Measurements from ENCODE around the gene NOL3. TPM values are rescaled to one million over a fixed set of nuclear protein-coding genes. Genes with fewer than 3 reads are reported as not detected.
"Not testable (repeated sequence)": the region's sequence is repeated elsewhere in the genome, so short reads cannot be mapped to it uniquely, and the experiment has no call there.

The NOL3 gene
- 1 to 10 TPM; 2.1 to 2.3 TPM for total RNA-seq
- 0.91 TPM for polyA plus RNA-seq

- ChIA-PET CTCF (interaction anchor here (1.4 to 12.7 kb wide), 7 partner anchors 7 to 51 kb away, joined by 3 to 80 read pairs (median 9); partner anchors contain the start of genes B3GNT9, FBXL8 and TRADD), POLR2A (interaction anchor here (0.8 to 1.3 kb wide), 4 partner anchors 10 to 17 kb away, joined by 3 to 5 read pairs (median 3); no protein-coding TSS in a partner anchor)
- Histone ChIP-seq H3K4me3 (ENCODE audit: low read length) (peak within 1 kb of the TSS; percentile 37), H3K4me1 (ENCODE audit: insufficient read depth, low read length) (peaks cover 31% of the 10 kb centered on the region), H3K27ac (ENCODE audit: low read depth, low read length) (peak within 1 kb of the TSS; percentile 57), H3K36me3 (ENCODE audit: insufficient read depth, low read length) (no peaks in the 10 kb centered on the region), H3K9me3 (ENCODE audit: low read length) (no peaks in the 10 kb centered on the region), H3K27me3 (ENCODE audit: insufficient read depth, low read length, poor library complexity, severe bottlenecking) (peaks cover 54% of the 10 kb centered on the region)
- Mint-ChIP-seq H3K36me3 (no peaks in the 10 kb centered on the region), H3K27ac (peak within 1 kb of the TSS in 2 of 8 donors; percentile 23 to 89), H3K4me3 (peak within 1 kb of the TSS; percentile 28 to 83 (median 70)), H3K9me3 (peaks cover 0 to 2% (median 0%) of the 10 kb centered on the region in 5 donors), H3K4me1 (peaks cover 32 to 60% (median 33%) of the 10 kb centered on the region in 3 donors), H3K27me3 (peaks cover 36 to 47% of the 10 kb centered on the region in 2 donors)
- DNase-seq, result peak in 1 of 5 donors; percentile 46
These were observed at the start of gene NOL3 for GRCh38 chr16:67170168-67170948. NOL3 (plus strand) TSS chr16:67170538.

- CTCF ChIA-PET, POLR2A ChIA-PET: not testable (repeated sequence)
These were observed 47.5 kb upstream of the NOL3 start for GRCh38 chr16:67122799-67123198.

GRCh38 chr16:67128417-67128816 is 41.9 kb upstream of the NOL3 start:
- H3K4me1 ChIP-seq (ENCODE audit: insufficient read depth, low read length), result no peaks in the 10 kb centered on the region
- ChIA-PET CTCF (interaction anchor here (1.1 to 2.7 kb wide), 4 partner anchors 9 to 27 kb away, joined by 3 to 9 read pairs (median 4); no protein-coding TSS in a partner anchor), POLR2A (no interaction called here)
- H3K9me3 ChIP-seq (ENCODE audit: low read length), result no peaks in the 10 kb centered on the region
- peak overlapping the region in 1 of 8 donors; percentile 29 for H3K27ac Mint-ChIP-seq
- H3K36me3 Mint-ChIP-seq, result peaks cover 8 to 79% (median 26%) of the 10 kb centered on the region in 3 donors
- H3K4me3 Mint-ChIP-seq, result no peak overlapping the region
- no peak for DNase-seq
- peaks cover 0 to 3% (median 0%) of the 10 kb centered on the region in 3 donors for H3K4me1 Mint-ChIP-seq
- peaks cover 15% of the 10 kb centered on the region for H3K36me3 ChIP-seq (ENCODE audit: insufficient read depth, low read length)
- no peak overlapping the region for H3K27ac ChIP-seq (ENCODE audit: low read depth, low read length)
- H3K4me3 ChIP-seq (ENCODE audit: low read length), result no peak overlapping the region
- no peaks in the 10 kb centered on the region for H3K27me3 ChIP-seq (ENCODE audit: insufficient read depth, low read length, poor library complexity, severe bottlenecking)
- H3K9me3 Mint-ChIP-seq, result no peaks in the 10 kb centered on the region
- H3K27me3 Mint-ChIP-seq, result no peaks in the 10 kb centered on the region

More at GRCh38 chr16:67122799-67123198, 47.5 kb upstream of the NOL3 start:
- H3K27me3 ChIP-seq (ENCODE audit: insufficient read depth, low read length, poor library complexity, severe bottlenecking); H3K4me1 ChIP-seq (ENCODE audit: insufficient read depth, low read length); H3K4me3 ChIP-seq (ENCODE audit: low read length); H3K27me3 Mint-ChIP-seq; H3K27ac ChIP-seq (ENCODE audit: low read depth, low read length); H3K4me3 Mint-ChIP-seq; DNase-seq; H3K9me3 ChIP-seq (ENCODE audit: low read length); H3K27ac Mint-ChIP-seq; H3K9me3 Mint-ChIP-seq: not testable (repeated sequence)
- H3K36me3 Mint-ChIP-seq, result peaks cover 8 to 62% (median 19%) of the 10 kb centered on the region in 3 donors
- H3K36me3 ChIP-seq (ENCODE audit: insufficient read depth, low read length), result peaks cover 17% of the 10 kb centered on the region
- H3K4me1 Mint-ChIP-seq, result peaks cover 4 to 13% (median 8%) of the 10 kb centered on the region in 3 donors

- H3K4me3 Mint-ChIP-seq, result no peak overlapping the region
These were observed 41.5 kb upstream of the NOL3 start for GRCh38 chr16:67128887-67129286.

GRCh38 chr16:67129422-67129821 is 40.9 kb upstream of the NOL3 start:
- DNase-seq, result no peak
- Histone ChIP-seq H3K27me3 (ENCODE audit: insufficient read depth, low read length, poor library complexity, severe bottlenecking) (no peaks in the 10 kb centered on the region), H3K36me3 (ENCODE audit: insufficient read depth, low read length) (peaks cover 21% of the 10 kb centered on the region), H3K4me1 (ENCODE audit: insufficient read depth, low read length) (no peaks in the 10 kb centered on the region), H3K9me3 (ENCODE audit: low read length) (no peaks in the 10 kb centered on the region), H3K27ac (ENCODE audit: low read depth, low read length) (no peak overlapping the region), H3K4me3 (ENCODE audit: low read length) (no peak overlapping the region)
- Mint-ChIP-seq H3K27me3 (no peaks in the 10 kb centered on the region), H3K4me3 (no peak overlapping the region), H3K4me1 (peaks cover 0 to 1% (median 0%) of the 10 kb centered on the region in 3 donors), H3K9me3 (no peaks in the 10 kb centered on the region), H3K27ac (no peak overlapping the region), H3K36me3 (peaks cover 4 to 77% (median 22%) of the 10 kb centered on the region in 3 donors)
- ChIA-PET CTCF (interaction anchor here (1.1 to 2.7 kb wide), 4 partner anchors 10 to 137 kb away, joined by 3 to 9 read pairs (median 4); no protein-coding TSS in a partner anchor), POLR2A (interaction anchor here (0.6 kb wide), 1 partner anchor 10 kb away, joined by 4 read pairs; no protein-coding TSS in a partner anchor)

More at GRCh38 chr16:67128887-67129286, 41.5 kb upstream of the NOL3 start:
- peak overlapping the region in 1 of 8 donors; percentile 48 for H3K27ac Mint-ChIP-seq
- H3K36me3 Mint-ChIP-seq, result peaks cover 4 to 77% (median 23%) of the 10 kb centered on the region in 3 donors
- no peaks in the 10 kb centered on the region for H3K9me3 Mint-ChIP-seq
- no peak for DNase-seq
- ChIA-PET CTCF (interaction anchor here (1.1 to 2.7 kb wide), 5 partner anchors 9 to 136 kb away, joined by 3 to 9 read pairs (median 3); no protein-coding TSS in a partner anchor), POLR2A (no interaction called here)
- H3K4me1 Mint-ChIP-seq, result peaks cover 0 to 1% (median 0%) of the 10 kb centered on the region in 3 donors
- H3K4me1 ChIP-seq (ENCODE audit: insufficient read depth, low read length), result no peaks in the 10 kb centered on the region
- H3K27me3 ChIP-seq (ENCODE audit: insufficient read depth, low read length, poor library complexity, severe bottlenecking), result no peaks in the 10 kb centered on the region
- H3K9me3 ChIP-seq (ENCODE audit: low read length), result no peaks in the 10 kb centered on the region
- peaks cover 16% of the 10 kb centered on the region for H3K36me3 ChIP-seq (ENCODE audit: insufficient read depth, low read length)
- H3K27me3 Mint-ChIP-seq, result no peaks in the 10 kb centered on the region
- no peak overlapping the region for H3K27ac ChIP-seq (ENCODE audit: low read depth, low read length)
- no peak overlapping the region for H3K4me3 ChIP-seq (ENCODE audit: low read length)

- no peak overlapping the region for H3K4me3 Mint-ChIP-seq
These were observed 32.7 kb upstream of the NOL3 start for GRCh38 chr16:67137605-67138004.

GRCh38 chr16:67141391-67141790 is 28.9 kb upstream of the NOL3 start:
- H3K27me3 Mint-ChIP-seq, result no peaks in the 10 kb centered on the region
- ChIA-PET CTCF (interaction anchor here (1.1 to 5.3 kb wide), 3 partner anchors 13 to 44 kb away, joined by 3 to 48 read pairs (median 5); no protein-coding TSS in a partner anchor), POLR2A (interaction anchor here (0.9 kb wide), 1 partner anchor 19 kb away, joined by 3 read pairs; no protein-coding TSS in a partner anchor)
- H3K4me1 ChIP-seq (ENCODE audit: insufficient read depth, low read length), result no peaks in the 10 kb centered on the region
- no peaks in the 10 kb centered on the region for H3K4me1 Mint-ChIP-seq
- H3K36me3 ChIP-seq (ENCODE audit: insufficient read depth, low read length), result peaks cover 31% of the 10 kb centered on the region
- H3K4me3 Mint-ChIP-seq, result no peak overlapping the region
- no peaks in the 10 kb centered on the region for H3K27me3 ChIP-seq (ENCODE audit: insufficient read depth, low read length, poor library complexity, severe bottlenecking)
- H3K27ac ChIP-seq (ENCODE audit: low read depth, low read length), result no peak overlapping the region
- H3K4me3 ChIP-seq (ENCODE audit: low read length), result no peak overlapping the region
- no peak overlapping the region for H3K27ac Mint-ChIP-seq
- H3K9me3 Mint-ChIP-seq, result no peaks in the 10 kb centered on the region
- peaks cover 3 to 89% (median 14%) of the 10 kb centered on the region in 3 donors for H3K36me3 Mint-ChIP-seq
- DNase-seq, result no peak
- no peaks in the 10 kb centered on the region for H3K9me3 ChIP-seq (ENCODE audit: low read length)

More at GRCh38 chr16:67137605-67138004, 32.7 kb upstream of the NOL3 start:
- no peak overlapping the region for H3K4me3 ChIP-seq (ENCODE audit: low read length)
- Mint-ChIP-seq H3K9me3 (no peaks in the 10 kb centered on the region), H3K27ac (peak overlapping the region in 1 of 8 donors; percentile 36), H3K4me1 (no peaks in the 10 kb centered on the region), H3K36me3 (peaks cover 3 to 84% (median 16%) of the 10 kb centered on the region in 3 donors), H3K27me3 (no peaks in the 10 kb centered on the region)
- H3K36me3 ChIP-seq (ENCODE audit: insufficient read depth, low read length), result peaks cover 39% of the 10 kb centered on the region
- H3K27me3 ChIP-seq (ENCODE audit: insufficient read depth, low read length, poor library complexity, severe bottlenecking), result no peaks in the 10 kb centered on the region
- CTCF ChIA-PET, result interaction anchor here (5.3 kb wide), 1 partner anchor 17 kb away, joined by 48 read pairs; no protein-coding TSS in a partner anchor
- H3K27ac ChIP-seq (ENCODE audit: low read depth, low read length), result no peak overlapping the region
- H3K9me3 ChIP-seq (ENCODE audit: low read length), result no peaks in the 10 kb centered on the region
- no peak for DNase-seq
- no peaks in the 10 kb centered on the region for H3K4me1 ChIP-seq (ENCODE audit: insufficient read depth, low read length)
- POLR2A ChIA-PET, result no interaction called here
